Astrocyte of the cerebellum (primary cell): Measurements from ENCODE around the gene GPC5.
A peak's percentile ranks its signal among the peaks of the same experiment; 100 is the strongest.

Experiments
- DNase-seq: peaks from one replicate; pipeline ENCODE4 v3.0.0-alpha.2; 2011; ENCODE audit warnings: low read depth
- H3K4me3 ChIP-seq: 2 replicates; pipeline ENCODE4 v1.5.1; 2011; ENCODE audit warnings: mild to moderate bottlenecking, low read depth, low read length, moderate library complexity
- CTCF ChIP-seq: IDR thresholded peaks from 2 replicates; pipeline ENCODE4 v1.5.1; 2012; ENCODE audit warnings: low read length, low read depth, moderate library complexity, mild to moderate bottlenecking; ENCODE audit errors: missing control alignments
- in situ Hi-C: cut with HindIII; loops from 2 replicates; pipeline ENCODE4 v1.10.0; 2017; ENCODE audit warnings: low sequenced_read_pairs

Gene GPC5

GRCh38 chr13:91498298-91498697, 99.9 kb downstream of the GPC5 start:
- in situ Hi-C loops: no loop called here
- no peak for DNase-seq
- TF ChIP-seq CTCF: no peak
- no peak overlapping the region for H3K4me3 ChIP-seq

GRCh38 chr13:91504216-91504615, 105.8 kb downstream of the GPC5 start:
- H3K4me3 ChIP-seq: no peak overlapping the region
- TF ChIP-seq CTCF: no peak
- in situ Hi-C loops: no loop called here
- DNase-seq: no peak

- in situ Hi-C loops: no loop called here
- H3K4me3 ChIP-seq: no peak overlapping the region
- DNase-seq: no peak
- TF ChIP-seq CTCF: no peak
These were observed 108.3 kb downstream of the GPC5 start for GRCh38 chr13:91506759-91507158.

- no peak for TF ChIP-seq CTCF
These were observed 111.6 kb downstream of the GPC5 start for GRCh38 chr13:91510058-91510457.

GRCh38 chr13:91513790-91514189, 115.4 kb downstream of the GPC5 start:
- in situ Hi-C loops: no loop called here

More at GRCh38 chr13:91510058-91510457, 111.6 kb downstream of the GPC5 start:
- H3K4me3 ChIP-seq: no peak overlapping the region
- DNase-seq: no peak
- in situ Hi-C loops: no loop called here

GRCh38 chr13:91516799-91517198, 118.4 kb downstream of the GPC5 start:
- H3K4me3 ChIP-seq: no peak overlapping the region
- TF ChIP-seq CTCF: no peak
- DNase-seq: no peak
- in situ Hi-C loops: no loop called here

More at GRCh38 chr13:91513790-91514189, 115.4 kb downstream of the GPC5 start:
- DNase-seq: no peak
- no peak overlapping the region for H3K4me3 ChIP-seq
- TF ChIP-seq CTCF: no peak

GRCh38 chr13:91520952-91521351, 122.5 kb downstream of the GPC5 start:
- no peak for TF ChIP-seq CTCF
- H3K4me3 ChIP-seq: no peak overlapping the region
- in situ Hi-C loops: no loop called here
- DNase-seq: peak; percentile 22
